ENCODE data around the gene MKNK1.

The MKNK1 gene

GRCh38 chr1:46538147-46538546 is 65.9 kb downstream of the MKNK1 start:
- DNase-seq (ENCODE audit: low read depth): no peak

- DNase-seq (ENCODE audit: low read depth): no peak
Measured at GRCh38 chr1:46537651-46538050, 66.4 kb downstream of the MKNK1 start.

- no peak for DNase-seq (ENCODE audit: low read depth)
Measured at GRCh38 chr1:46536527-46536926, 67.5 kb downstream of the MKNK1 start.

GRCh38 chr1:46535063-46535462 is 69.0 kb downstream of the MKNK1 start:
- peak; percentile 56 for DNase-seq (ENCODE audit: low read depth)

GRCh38 chr1:46533179-46533864 is 70.7 kb downstream of the MKNK1 start:
- peak; percentile 41 for DNase-seq (ENCODE audit: low read depth)

GRCh38 chr1:46532498-46533178 is 71.4 kb downstream of the MKNK1 start:
- peak; percentile 69 for DNase-seq (ENCODE audit: low read depth)

- DNase-seq (ENCODE audit: low read depth): no peak
Measured at GRCh38 chr1:46532095-46532494, 72.0 kb downstream of the MKNK1 start.

- peak; percentile 49 for DNase-seq (ENCODE audit: low read depth)
Measured at GRCh38 chr1:46530791-46531409, 73.2 kb downstream of the MKNK1 start.

- DNase-seq (ENCODE audit: low read depth): no peak
Measured at GRCh38 chr1:46530311-46530710, 73.8 kb downstream of the MKNK1 start.

GRCh38 chr1:46529031-46529630 is 74.9 kb downstream of the MKNK1 start:
- DNase-seq (ENCODE audit: low read depth): no peak

GRCh38 chr1:46528297-46528955 is 75.6 kb downstream of the MKNK1 start:
- DNase-seq (ENCODE audit: low read depth): peak; percentile 49

GRCh38 chr1:46527474-46528296 is 76.4 kb downstream of the MKNK1 start:
- DNase-seq (ENCODE audit: low read depth): peak; percentile 80

- no peak for DNase-seq (ENCODE audit: low read depth)
Measured at GRCh38 chr1:46526691-46527291, 77.3 kb downstream of the MKNK1 start.

GRCh38 chr1:46526013-46526690 is 77.9 kb downstream of the MKNK1 start:
- no peak for DNase-seq (ENCODE audit: low read depth)

GRCh38 chr1:46525253-46525983 is 78.7 kb downstream of the MKNK1 start:
- no peak for DNase-seq (ENCODE audit: low read depth)

- no peak for DNase-seq (ENCODE audit: low read depth)
Measured at GRCh38 chr1:46524843-46525242, 79.2 kb downstream of the MKNK1 start.

- no peak for DNase-seq (ENCODE audit: low read depth)
Measured at GRCh38 chr1:46523496-46524353, 80.3 kb downstream of the MKNK1 start.

GRCh38 chr1:46522969-46523320 is 81.1 kb downstream of the MKNK1 start:
- DNase-seq (ENCODE audit: low read depth): no peak
